ENCODE data around the gene PYGB. TPM values are rescaled to one million over a fixed set of nuclear protein-coding genes. Genes with fewer than 3 reads are reported as not detected.

Gene PYGB
- total RNA-seq, result 100 to 1,000 TPM; 211 to 295 TPM

GRCh38 chr20:25247956-25248785 is at the start of gene PYGB:
PYGB (plus strand) TSS chr20:25248085; CDS start chr20:25248179, 94 bp downstream.
- H3K27me3 ChIP-seq, result no peaks in the 10 kb centered on the region
- peaks cover 7% of the 10 kb centered on the region for H3K4me1 ChIP-seq
- no peaks in the 10 kb centered on the region for H3K9me3 ChIP-seq
- peak within 1 kb of the TSS; percentile 79 for H3K4me3 ChIP-seq
- intact Hi-C loops (cut with DNase I), result loop anchor here (5.0 kb wide), 1 partner anchor 51 kb away; the partner anchor contains the start of gene ENTPD6
- peak within 1 kb of the TSS; percentile 92 for H3K27ac ChIP-seq
- no peak for DNase-seq
- H3K9ac ChIP-seq (ENCODE audit: low read depth in 2 of 2, low read length in 2 of 2), result peak within 1 kb of the TSS; percentile 89 to 96
- H3K36me3 ChIP-seq, result no peaks in the 10 kb centered on the region
- no peak for TF ChIP-seq CTCF (IDR thresholded peaks at IDR 0.05)

GRCh38 chr20:25198663-25199383 is 49.1 kb upstream of the PYGB start:
- H3K9ac ChIP-seq (ENCODE audit: low read depth in 2 of 2, low read length in 2 of 2), result peak overlapping the region in 1 of 2 donors; percentile 2
- H3K36me3 ChIP-seq, result no peaks in the 10 kb centered on the region
- H3K9me3 ChIP-seq, result no peaks in the 10 kb centered on the region
- TF ChIP-seq CTCF (IDR thresholded peaks at IDR 0.05), result no peak
- H3K27ac ChIP-seq, result no peak overlapping the region
- intact Hi-C loops (cut with DNase I), result loop anchor here (5.0 kb wide), 2 partner anchors 48 to 198 kb away; partner anchors contain the start of gene PYGB
- no peak overlapping the region for H3K4me3 ChIP-seq
- DNase-seq, result no peak
- H3K27me3 ChIP-seq, result no peaks in the 10 kb centered on the region
- peaks cover 10% of the 10 kb centered on the region for H3K4me1 ChIP-seq

GRCh38 chr20:25199473-25200260 is 48.2 kb upstream of the PYGB start:
- no peak for TF ChIP-seq CTCF (IDR thresholded peaks at IDR 0.05)
- intact Hi-C loops (cut with DNase I), result loop anchor here (5.0 kb wide), 2 partner anchors 48 to 198 kb away; partner anchors contain the start of gene PYGB
- no peaks in the 10 kb centered on the region for H3K27me3 ChIP-seq
- peaks cover 10% of the 10 kb centered on the region for H3K4me1 ChIP-seq
- peak overlapping the region in 1 of 2 donors; percentile 34 for H3K9ac ChIP-seq (ENCODE audit: low read depth in 2 of 2, low read length in 2 of 2)
- H3K4me3 ChIP-seq, result no peak overlapping the region
- H3K36me3 ChIP-seq, result no peaks in the 10 kb centered on the region
- DNase-seq, result no peak
- no peaks in the 10 kb centered on the region for H3K9me3 ChIP-seq
- H3K27ac ChIP-seq, result no peak overlapping the region

- Histone ChIP-seq H3K36me3 (no peaks in the 10 kb centered on the region), H3K27me3 (no peaks in the 10 kb centered on the region), H3K4me3 (no peak overlapping the region), H3K9ac (ENCODE audit: low read depth in 2 of 2, low read length in 2 of 2) (no peak overlapping the region), H3K4me1 (peaks cover 3% of the 10 kb centered on the region), H3K9me3 (no peaks in the 10 kb centered on the region), H3K27ac (no peak overlapping the region)
- no peak for DNase-seq
- intact Hi-C loops (cut with DNase I), result no loop called here
- TF ChIP-seq CTCF (IDR thresholded peaks at IDR 0.05), result no peak
These were observed 44.8 kb upstream of the PYGB start for GRCh38 chr20:25203089-25203488.

- intact Hi-C loops (cut with DNase I), result no loop called here
- no peak for DNase-seq
- H3K27ac ChIP-seq, result no peak overlapping the region
- H3K9ac ChIP-seq (ENCODE audit: low read depth in 2 of 2, low read length in 2 of 2), result no peak overlapping the region
- H3K4me1 ChIP-seq, result peaks cover under 1% of the 10 kb centered on the region
- H3K9me3 ChIP-seq, result no peaks in the 10 kb centered on the region
- no peaks in the 10 kb centered on the region for H3K27me3 ChIP-seq
- TF ChIP-seq CTCF (IDR thresholded peaks at IDR 0.05), result no peak
- H3K36me3 ChIP-seq, result no peaks in the 10 kb centered on the region
- H3K4me3 ChIP-seq, result no peak overlapping the region
These were observed 44.0 kb upstream of the PYGB start for GRCh38 chr20:25203871-25204320.
